Body of pancreas (tissue), 4 donors: ENCODE results near the gene SAPCD1.

Experiments used
- POLR2A ChIP-seq, 3 donors: fragments of 450-650 bp; IDR thresholded peaks; one replicate each; pipeline ENCODE4 v1.6.1; 2016; ENCODE audit warnings: antibody characterized with exemption in 3 of 3, mild to moderate bottlenecking in 2 of 3
- TF ChIP-seq, protein P1 (sequence below), 7 experiments: fragments of 450-650 bp in 4 of 7; fragments of 200-600 bp in 3 of 7; sonication (generic) in 3 of 7; IDR thresholded peaks; one replicate each; pipeline ENCODE4 v1.5.1; 2016 to 2019; ENCODE audit warnings: antibody characterized with exemption in 7 of 7

DNA sequence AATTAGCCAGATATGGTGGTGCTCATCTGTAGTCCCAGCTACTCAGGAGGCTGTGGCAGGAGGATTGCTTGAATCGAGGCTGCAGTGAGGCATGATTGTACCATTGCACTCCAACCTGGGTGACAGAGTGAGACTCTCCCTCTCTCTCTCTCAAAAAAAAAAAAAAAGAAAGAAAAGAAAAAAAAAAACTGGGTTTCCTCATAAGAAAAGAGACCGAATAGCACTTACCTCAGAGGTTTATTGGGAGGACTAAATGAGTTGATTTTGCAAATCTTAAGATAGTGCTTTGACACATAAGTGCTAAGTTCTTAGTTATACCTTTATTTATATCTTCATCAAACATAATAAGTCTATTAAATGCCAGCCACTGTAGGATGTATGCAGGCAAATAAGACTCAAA, 8.4 kb downstream of the SAPCD1 start:
- TF ChIP-seq POLR2A (IDR thresholded peaks at IDR 0.05) = no peak
- TF ChIP-seq, protein P1, sequence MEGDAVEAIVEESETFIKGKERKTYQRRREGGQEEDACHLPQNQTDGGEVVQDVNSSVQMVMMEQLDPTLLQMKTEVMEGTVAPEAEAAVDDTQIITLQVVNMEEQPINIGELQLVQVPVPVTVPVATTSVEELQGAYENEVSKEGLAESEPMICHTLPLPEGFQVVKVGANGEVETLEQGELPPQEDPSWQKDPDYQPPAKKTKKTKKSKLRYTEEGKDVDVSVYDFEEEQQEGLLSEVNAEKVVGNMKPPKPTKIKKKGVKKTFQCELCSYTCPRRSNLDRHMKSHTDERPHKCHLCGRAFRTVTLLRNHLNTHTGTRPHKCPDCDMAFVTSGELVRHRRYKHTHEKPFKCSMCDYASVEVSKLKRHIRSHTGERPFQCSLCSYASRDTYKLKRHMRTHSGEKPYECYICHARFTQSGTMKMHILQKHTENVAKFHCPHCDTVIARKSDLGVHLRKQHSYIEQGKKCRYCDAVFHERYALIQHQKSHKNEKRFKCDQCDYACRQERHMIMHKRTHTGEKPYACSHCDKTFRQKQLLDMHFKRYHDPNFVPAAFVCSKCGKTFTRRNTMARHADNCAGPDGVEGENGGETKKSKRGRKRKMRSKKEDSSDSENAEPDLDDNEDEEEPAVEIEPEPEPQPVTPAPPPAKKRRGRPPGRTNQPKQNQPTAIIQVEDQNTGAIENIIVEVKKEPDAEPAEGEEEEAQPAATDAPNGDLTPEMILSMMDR (IDR thresholded peaks at IDR 0.05) = no peak
